COR-L47 (cell line): ENCODE measurements around the gene STARD3NL.
A peak's percentile ranks its signal among the peaks of the same experiment; 100 is the strongest.
"Not testable (repeated sequence)": the region's sequence is repeated elsewhere in the genome, so short reads cannot be mapped to it uniquely, and the experiment has no call there.

Experiments used
- DNase-seq: peaks from one replicate; lab custom pipeline; 2025; lab: John Stamatoyannopoulos, UW

Gene STARD3NL

DNA sequence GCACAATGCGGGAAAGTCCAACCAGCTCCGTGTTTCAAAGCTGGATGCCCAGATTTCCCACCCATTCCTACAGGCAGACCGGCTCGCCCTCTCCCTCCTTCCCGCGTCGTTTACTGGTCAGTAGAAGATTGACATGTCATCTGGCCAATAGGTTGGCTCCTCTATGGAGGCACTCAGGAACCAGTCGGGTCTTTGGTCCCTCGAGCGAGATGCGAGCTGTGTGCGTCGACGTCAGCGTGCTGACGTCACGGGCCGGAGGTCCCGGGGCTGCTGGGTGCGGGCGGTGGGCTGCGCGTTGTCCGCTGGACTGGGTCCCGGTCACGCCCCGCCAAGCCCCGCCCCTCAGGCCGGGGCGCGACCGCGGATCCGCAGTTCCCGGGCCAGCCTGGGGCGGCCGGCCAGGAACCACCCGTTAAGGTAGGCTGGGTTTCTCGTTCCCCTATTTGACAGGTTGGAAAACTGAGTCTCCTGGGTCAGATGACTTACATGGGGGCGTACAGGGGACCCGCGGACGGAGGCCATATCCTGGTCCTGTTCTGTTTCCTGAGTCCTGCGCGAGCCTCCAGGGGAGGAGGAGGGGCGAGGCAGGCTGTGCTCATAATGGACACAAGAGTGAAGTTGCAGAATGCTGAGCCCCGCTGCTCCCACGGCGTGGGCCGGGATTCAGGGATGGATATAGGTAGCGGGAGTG is at the start of gene STARD3NL:
Gene STARD3NL (plus strand): TSS at position 242 of the 691 bp plus-strand sequence. CDS start 29,260 bp downstream, outside the sequence.
- peak; percentile 99 for DNase-seq

GRCh38 chr7:38129162-38129561 is 48.9 kb upstream of the STARD3NL start:
- no peak for DNase-seq

- no peak for DNase-seq
These were observed 48.5 kb upstream of the STARD3NL start for GRCh38 chr7:38129579-38129978.

DNA sequence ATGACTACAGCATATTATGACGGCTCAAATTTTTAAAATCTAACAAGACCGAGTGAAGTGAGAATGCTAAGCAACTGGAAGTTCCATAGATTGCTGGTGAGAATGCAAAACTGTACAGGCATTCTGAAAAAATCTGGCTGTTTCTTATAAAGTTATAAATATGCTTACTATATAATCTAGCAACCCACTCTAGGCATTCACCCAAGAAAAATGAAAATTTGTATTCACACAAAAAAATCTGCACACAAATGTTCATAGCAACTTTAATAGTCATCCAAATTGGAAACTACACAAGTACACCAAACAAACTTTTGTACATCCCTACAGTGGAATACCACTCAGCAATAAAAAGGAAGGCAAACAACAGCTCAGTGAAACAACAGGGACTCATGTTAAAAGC is 39.9 kb upstream of the STARD3NL start:
- no peak for DNase-seq

DNA sequence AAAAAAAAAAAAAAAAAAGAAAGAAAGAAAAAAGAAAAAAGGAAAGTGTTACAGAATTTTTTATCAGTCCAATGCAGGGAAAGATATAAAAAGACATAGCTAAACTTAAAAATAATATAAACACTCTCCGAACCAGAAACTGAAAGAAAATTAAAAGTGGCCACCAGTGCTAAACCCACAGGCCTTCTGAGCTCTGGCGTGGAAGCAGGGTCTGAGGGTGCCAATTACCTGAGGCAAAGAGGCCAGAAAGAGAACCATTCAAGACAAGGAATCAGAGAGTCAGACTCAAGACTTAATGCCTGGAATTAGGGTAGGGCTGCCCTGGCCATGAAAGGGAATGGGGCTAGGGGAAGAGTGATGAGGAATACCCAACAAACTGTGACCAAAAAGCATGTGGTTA is 36.9 kb upstream of the STARD3NL start:
- no peak for DNase-seq

DNA sequence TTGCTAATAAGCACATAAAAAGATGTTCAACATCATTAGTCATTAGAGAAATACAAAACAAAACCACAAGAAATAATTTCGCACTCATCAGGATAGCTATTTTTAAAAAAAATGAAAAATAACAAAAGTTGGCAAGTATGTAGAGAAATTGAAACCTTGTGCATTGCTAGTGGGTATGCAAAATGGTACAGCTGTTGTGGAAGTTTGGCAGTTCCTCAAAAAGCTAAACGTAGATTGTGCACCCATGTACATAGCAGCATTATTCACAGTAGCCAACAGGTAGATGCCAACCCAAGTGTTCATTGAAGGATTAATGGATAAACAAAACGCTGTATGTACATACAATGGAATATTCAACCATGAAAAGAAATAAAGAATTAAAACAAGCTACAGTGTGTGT is 35.3 kb upstream of the STARD3NL start:
- no peak for DNase-seq

GRCh38 chr7:38147005-38147404 is 31.0 kb upstream of the STARD3NL start:
- no peak for DNase-seq

DNA sequence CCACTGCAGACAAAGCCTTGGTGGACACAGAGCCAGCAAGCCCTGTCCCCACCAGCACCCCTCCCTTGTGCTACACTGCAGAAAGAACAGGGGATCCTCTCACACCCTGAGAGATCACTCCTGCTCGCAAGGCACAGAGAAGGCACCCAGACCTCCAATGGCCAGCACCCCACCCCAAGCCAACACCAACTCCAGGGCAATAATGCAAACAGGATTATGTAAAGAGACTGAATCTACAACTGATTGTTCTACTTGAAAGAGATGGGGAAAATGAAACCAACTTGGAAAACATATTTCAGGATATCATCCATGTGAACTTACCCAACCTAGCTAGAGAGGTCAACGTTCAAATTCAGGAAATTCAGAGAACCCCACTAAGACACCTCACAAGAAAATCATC is 26.5 kb upstream of the STARD3NL start:
- DNase-seq, result no peak

DNA sequence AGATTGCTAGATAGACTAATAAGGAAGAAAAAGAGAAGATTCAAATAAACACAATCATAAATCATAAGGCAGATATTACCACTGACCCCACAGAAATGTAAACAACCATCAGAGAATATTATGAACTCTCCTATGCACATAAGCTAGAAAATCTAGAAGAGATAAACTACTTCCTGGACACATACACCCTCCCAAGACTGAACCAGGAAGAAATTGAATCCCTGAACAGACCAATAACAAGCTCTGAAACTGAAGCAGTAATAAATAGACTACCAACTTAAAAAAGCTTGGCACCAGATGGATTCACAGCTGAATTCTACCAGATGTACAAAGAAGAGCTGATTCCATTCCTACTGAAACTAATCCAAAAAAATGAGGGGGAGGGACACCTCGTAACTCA is 24.5 kb upstream of the STARD3NL start:
- DNase-seq, result no peak

- DNase-seq, result no peak
These were observed 23.8 kb upstream of the STARD3NL start for GRCh38 chr7:38154278-38154677.

DNA sequence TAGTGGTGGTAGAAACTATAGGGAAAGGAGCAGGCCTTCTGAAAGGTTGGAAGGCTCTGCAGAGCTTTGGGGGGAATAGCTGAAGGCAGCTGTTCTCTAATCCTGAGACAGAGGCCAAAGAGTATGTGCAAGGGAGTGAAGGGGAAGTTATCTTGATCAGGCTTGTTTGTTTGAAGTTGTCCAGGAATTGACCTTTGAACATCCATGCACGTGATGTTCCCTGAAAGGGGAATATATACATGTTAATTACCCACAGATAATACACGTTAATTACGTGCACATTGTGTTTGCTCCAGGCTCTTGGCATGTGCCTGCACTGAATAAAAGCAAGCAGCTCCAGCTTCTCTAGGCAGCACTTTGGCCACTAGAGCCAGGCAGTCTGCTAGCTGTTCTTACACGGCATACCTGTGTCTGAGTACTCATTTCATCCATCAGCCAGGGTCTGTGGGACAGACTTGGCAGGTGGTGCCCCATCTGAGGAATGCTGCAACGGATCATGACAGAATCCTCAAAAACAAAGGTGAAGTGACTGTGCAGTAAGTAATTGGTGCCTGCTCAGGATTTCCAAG is 18.0 kb upstream of the STARD3NL start:
- peak; percentile 44 for DNase-seq

DNA sequence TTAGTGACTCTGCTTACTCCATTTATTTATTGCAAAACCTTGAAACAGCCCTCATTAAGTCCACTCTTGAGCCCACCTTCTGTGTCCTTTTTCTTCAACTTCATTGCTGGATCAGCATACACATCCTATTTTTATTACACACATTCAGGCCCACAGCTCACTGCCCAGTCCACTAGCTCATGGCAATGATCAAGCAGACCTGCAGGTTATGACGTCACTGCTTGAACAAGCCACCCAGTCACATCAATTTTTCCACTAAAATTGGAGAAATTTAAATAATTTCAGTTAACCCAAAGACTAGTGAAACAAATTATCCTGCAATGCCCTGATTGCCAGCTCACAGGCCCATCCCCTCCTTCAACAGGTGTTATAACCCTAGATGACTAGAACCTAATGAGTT is 16.0 kb upstream of the STARD3NL start:
- DNase-seq, result no peak

DNA sequence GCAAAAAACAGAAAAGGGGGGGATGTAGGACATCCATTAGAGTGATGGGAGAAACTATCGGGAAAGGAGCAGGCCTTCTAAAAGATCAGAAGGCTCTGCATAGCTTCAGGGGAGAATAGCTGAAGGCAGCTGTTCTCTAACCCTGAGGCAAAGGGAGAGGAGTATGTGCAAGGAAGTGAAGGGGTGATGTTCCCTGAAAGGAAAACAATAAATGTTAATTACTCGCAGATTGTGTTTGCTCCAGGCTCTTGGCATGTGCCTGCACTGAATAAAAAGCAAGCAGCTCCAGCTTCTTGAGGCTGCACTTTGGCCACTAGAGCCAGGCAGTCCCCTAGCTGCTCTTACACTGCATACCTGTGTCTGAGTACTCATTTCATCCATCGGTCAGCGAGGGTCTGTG is 14.4 kb upstream of the STARD3NL start:
- no peak for DNase-seq

GRCh38 chr7:38168890-38169570 is 9.0 kb upstream of the STARD3NL start:
- DNase-seq, result no peak

GRCh38 chr7:38169847-38170246 is 8.2 kb upstream of the STARD3NL start:
- no peak for DNase-seq

DNA sequence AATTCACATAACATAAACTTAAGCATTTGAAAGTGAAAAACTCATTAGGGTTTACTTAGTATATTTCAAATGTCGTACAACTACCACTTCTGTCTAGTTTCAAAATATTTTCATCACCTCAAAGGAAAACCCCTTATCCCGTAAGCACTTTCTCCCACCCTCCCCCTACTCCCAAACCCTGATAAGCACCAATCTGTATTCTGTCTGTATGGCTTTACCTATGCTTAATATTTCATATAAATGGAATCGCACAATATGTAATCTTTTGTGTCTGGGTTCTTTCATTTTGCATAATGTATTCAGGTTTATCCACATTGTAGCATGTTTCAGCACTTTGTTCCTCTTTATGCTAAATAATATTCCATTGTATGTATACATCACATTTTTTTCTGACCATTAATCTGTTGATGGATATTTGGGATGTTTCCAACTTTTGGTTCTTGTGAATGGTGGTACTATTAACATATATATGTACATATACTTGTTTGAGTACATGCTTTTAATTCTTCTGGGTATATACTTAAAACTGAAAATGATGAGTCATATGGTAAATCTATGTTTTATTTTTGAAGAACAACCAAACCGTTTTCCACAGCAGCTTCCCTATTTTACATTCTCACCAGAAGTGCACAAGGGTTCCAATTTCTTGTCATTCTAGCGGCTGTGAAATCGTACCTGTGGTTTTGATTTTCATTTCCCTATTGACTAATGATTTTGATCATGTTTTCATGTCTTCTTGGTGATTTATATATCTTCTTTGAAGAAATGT is 6.2 kb upstream of the STARD3NL start:
- DNase-seq, result no peak

GRCh38 chr7:38175547-38175946 is 2.5 kb upstream of the STARD3NL start:
- not testable (repeated sequence) for DNase-seq

DNA sequence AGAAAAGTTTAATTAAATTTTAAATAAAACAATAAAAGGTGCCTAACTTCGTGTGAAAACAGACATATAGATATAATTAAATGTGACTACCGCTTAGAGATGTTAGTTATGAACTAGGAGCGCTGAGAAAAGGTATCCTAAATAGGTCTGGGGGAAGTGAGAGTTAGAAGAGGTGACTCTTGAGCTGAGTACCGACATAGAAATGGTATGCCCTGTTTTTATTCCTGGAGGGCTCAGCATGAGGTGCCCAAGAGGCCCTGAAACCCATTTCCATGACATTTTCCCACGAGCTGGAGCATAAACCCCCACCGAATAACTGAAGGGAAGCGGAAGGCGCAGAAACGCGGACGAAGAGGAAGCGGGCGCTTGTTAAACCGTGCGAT is 433 bp upstream of the STARD3NL start:
- no peak for DNase-seq

DNA sequence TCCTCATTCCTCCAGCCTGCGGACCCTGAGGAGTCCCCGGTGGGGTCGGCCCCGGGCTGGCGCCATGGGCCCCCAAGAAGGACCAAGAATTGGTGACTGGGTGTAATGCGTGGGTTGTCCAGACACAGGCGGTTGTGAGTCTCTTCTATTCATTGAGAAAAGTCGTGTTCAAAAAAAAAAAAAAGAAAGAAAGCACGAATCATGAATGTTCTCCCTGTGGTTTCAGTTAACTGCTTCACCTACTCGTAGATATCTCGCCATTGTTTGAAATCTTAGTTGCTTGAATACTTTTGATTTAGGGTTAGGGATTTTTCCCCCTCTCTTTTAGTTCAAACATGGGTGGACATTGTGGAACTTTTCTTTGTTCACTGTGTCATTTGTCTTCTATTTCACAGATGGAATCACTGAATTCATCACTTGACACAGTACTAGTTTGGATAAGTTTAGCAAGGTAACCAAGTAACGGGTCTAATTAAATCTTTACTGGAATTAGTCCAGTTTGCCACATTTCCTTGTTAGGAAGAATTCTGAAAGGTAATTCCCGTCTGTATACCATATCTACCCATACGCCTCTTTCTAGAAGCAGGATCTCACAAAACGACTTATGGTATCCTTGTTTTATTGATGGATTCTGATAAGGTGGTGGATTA is 775 bp downstream of the STARD3NL start:
- DNase-seq, result peak; percentile 32

- no peak for DNase-seq
These were observed 1.8 kb downstream of the STARD3NL start for GRCh38 chr7:38179776-38180226.

DNA sequence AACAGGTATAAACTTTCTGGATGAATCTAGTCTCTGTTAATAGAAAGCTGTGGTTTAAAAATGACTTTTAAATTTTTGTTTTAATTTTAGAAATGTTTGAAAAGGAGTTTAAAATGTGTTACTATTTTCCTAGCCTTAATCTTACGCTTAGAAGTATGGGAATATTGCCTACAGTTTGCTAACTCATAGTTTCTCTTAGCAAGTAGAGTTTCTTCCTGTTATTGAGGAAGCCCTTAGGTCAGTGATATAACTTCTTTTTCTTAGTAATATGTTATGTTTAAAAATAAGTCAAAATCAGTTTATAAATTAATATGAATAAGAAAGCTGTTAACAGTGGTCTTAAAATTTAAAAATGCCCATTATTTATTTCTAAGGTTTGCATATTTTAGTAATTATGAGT is 3.1 kb downstream of the STARD3NL start:
- DNase-seq, result no peak

GRCh38 chr7:38182450-38182849 is 4.4 kb downstream of the STARD3NL start:
- DNase-seq, result no peak
